Pons (tissue), 1 donor: ENCODE data around the gene RTF2.
"Not testable (repeated sequence)": the region's sequence is repeated elsewhere in the genome, so short reads cannot be mapped to it uniquely, and the experiment has no call there.

Experiments used
- DNase-seq: peaks from one replicate; pipeline ENCODE4 v3.0.0-alpha.2; 2016; ENCODE audit warnings: low spot score

The RTF2 gene

GRCh38 chr20:56552911-56553629 lies 84.6 kb downstream of the RTF2 start:
- no peak for DNase-seq

DNA sequence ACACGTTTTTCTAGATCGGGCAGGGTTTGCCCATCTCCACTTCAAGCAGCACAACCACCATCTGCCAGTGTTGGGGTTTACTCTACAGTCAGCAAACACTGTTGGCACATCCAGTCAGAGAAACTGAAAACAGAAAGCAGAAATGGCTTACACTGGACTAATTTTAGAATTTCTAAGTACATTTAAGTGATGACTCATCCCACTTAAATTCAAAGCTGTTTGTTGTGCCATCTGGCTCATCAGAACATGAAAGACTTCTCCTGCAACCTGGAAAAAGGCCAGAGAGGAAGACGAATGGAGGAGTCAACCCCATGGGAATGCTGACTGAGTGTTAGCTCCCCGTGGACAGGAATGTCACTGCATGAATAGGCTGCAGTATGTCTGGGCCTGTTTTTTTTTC lies 86.4 kb downstream of the RTF2 start:
- DNase-seq: peak; percentile 81

GRCh38 chr20:56558968-56559367 lies 90.5 kb downstream of the RTF2 start:
- DNase-seq: no peak

GRCh38 chr20:56564526-56564925 lies 96.1 kb downstream of the RTF2 start:
- not testable (repeated sequence) for DNase-seq

- DNase-seq: no peak
These were observed 97.1 kb downstream of the RTF2 start for GRCh38 chr20:56565511-56565910.

GRCh38 chr20:56566621-56567020 lies 98.2 kb downstream of the RTF2 start:
- DNase-seq: no peak
